GM12801 (cell line): ENCODE data around the gene TBC1D2.

Experiments used
- CTCF ChIP-seq: IDR thresholded peaks from one replicate; pipeline ENCODE4 v1.5.1; 2011; ENCODE audit warnings: control low read depth; ENCODE audit not compliant: insufficient read length; ENCODE audit errors: extremely low read depth

TBC1D2 gene

GRCh38 chr9:98218562-98219363 lies 36.7 kb downstream of the TBC1D2 start:
- no peak for TF ChIP-seq CTCF

- no peak for TF ChIP-seq CTCF
Measured at GRCh38 chr9:98217255-98217654, 38.2 kb downstream of the TBC1D2 start.

- TF ChIP-seq CTCF: no peak
Measured at GRCh38 chr9:98216391-98216790, 39.1 kb downstream of the TBC1D2 start.

GRCh38 chr9:98215821-98216220 lies 39.6 kb downstream of the TBC1D2 start:
- TF ChIP-seq CTCF: no peak

- no peak for TF ChIP-seq CTCF
Measured at GRCh38 chr9:98215271-98215670, 40.2 kb downstream of the TBC1D2 start.

GRCh38 chr9:98214811-98215210 lies 40.6 kb downstream of the TBC1D2 start:
- no peak for TF ChIP-seq CTCF

GRCh38 chr9:98211260-98211659 lies 44.2 kb downstream of the TBC1D2 start:
- TF ChIP-seq CTCF: no peak
